GM12878 (cell line): ENCODE measurements around the gene CWC27. TPM values are rescaled to one million over a fixed set of nuclear protein-coding genes. Genes with fewer than 3 reads are reported as not detected.

Source experiments
- ATAC-seq: fragments of 200-7000 bp; cut with Tn5 transposase; 3 replicates; pipeline ENCODE4 v1.9.1; 2020; ENCODE audit warnings: mild to moderate bottlenecking, moderate library complexity
- BruUV-seq: library from RNA; stranded (reverse); fragments of 400-500 nt; replicated peaks from 2 replicates; lab custom pipeline; 2021; lab: Mats Ljungman, UMichigan
- CTCF ChIA-PET: fragments of 300-600 bp; sonication (Branson Sonifier 250); formaldehyde crosslinking; extraction: SDS; loops from one replicate; lab custom pipeline; 2021; ENCODE audit warnings: inconsistent platforms; lab: Yijun Ruan, JAX
- POLR2A ChIA-PET: fragments of 350-600 bp; formaldehyde crosslinking; extraction: SDS; loops from one replicate; lab custom pipeline; 2021; ENCODE audit warnings: inconsistent platforms; lab: Charles Lee
- RAD21 ChIA-PET: fragments of 300-600 bp; sonication (Branson Sonifier 250); formaldehyde crosslinking; loops from one replicate; lab custom pipeline; 2023; ENCODE audit warnings: antibody characterized with exemption; ENCODE audit not compliant: unreplicated experiment; lab: Charles Lee
- SMC1A ChIA-PET: fragments of 300-600 bp; sonication (Branson Sonifier 250); formaldehyde crosslinking; loops from one replicate; lab custom pipeline; 2023; ENCODE audit not compliant: unreplicated experiment, uncharacterized antibody; lab: Charles Lee
- DNase-seq: peaks from one replicate; pipeline ENCODE4 v3.0.0-alpha.2; 2011; ENCODE audit warnings: low read depth, low spot score
- FAIRE-seq: peaks from 3 replicates; lab custom pipeline; 2011; peaks lifted over from hg19 to GRCh38; lab: Jason Lieb, UNC
- H2AFZ ChIP-seq: 2 replicates; pipeline ENCODE4 v1.6.0; 2011; ENCODE audit warnings: low read depth, low read length, control low read depth; ENCODE audit not compliant: control insufficient read depth
- H3K27ac ChIP-seq: 2 replicates; pipeline ENCODE4 v1.5.1; 2011; ENCODE audit warnings: control low read depth; ENCODE audit not compliant: control insufficient read depth, insufficient read depth
- H3K27me3 ChIP-seq, 2 experiments: replicated peaks in 1 of 2; 2 replicates each; pipeline versions ENCODE4 v1.6.0 to v1.6.1; 2011; ENCODE audit warnings: low read length in 1 of 2; ENCODE audit not compliant: control insufficient read depth in 2 of 2, insufficient read depth in 2 of 2
- H3K36me3 ChIP-seq, 2 experiments: 2 replicates each; pipeline ENCODE4 v1.5.1; 2011; ENCODE audit warnings: low read length in 1 of 2; ENCODE audit not compliant: control insufficient read depth in 2 of 2, insufficient read depth in 2 of 2
- H3K4me1 ChIP-seq: 2 replicates; pipeline ENCODE4 v1.6.1; 2011; ENCODE audit warnings: mild to moderate bottlenecking, low read length, moderate library complexity, mixed read lengths; ENCODE audit not compliant: control insufficient read depth, insufficient read depth
- H3K4me2 ChIP-seq: 2 replicates; pipeline ENCODE4 v1.6.0; 2011; ENCODE audit warnings: control low read depth; ENCODE audit not compliant: control insufficient read depth, insufficient read depth
- H3K4me3 ChIP-seq: fragments of 200-600 bp; sonication (generic); 2 replicates; pipeline ENCODE4 v1.5.1; 2016
- H3K79me2 ChIP-seq: 2 replicates; pipeline ENCODE4 v1.6.0; 2011; ENCODE audit warnings: low read length; ENCODE audit not compliant: control insufficient read depth, insufficient read depth
- H3K9ac ChIP-seq: 2 replicates; pipeline ENCODE4 v1.8.0; 2011; ENCODE audit warnings: low read length, control low read depth, mixed read lengths; ENCODE audit not compliant: control insufficient read depth, insufficient read depth
- H3K9me3 ChIP-seq: replicated peaks from 3 replicates; pipeline ENCODE4 v1.5.1; 2011; ENCODE audit warnings: mild to moderate bottlenecking, low read length; ENCODE audit not compliant: control insufficient read depth, insufficient read depth
- H4K20me1 ChIP-seq: 2 replicates; pipeline ENCODE4 v1.6.0; 2011; ENCODE audit not compliant: control insufficient read depth, insufficient read depth
- CTCF ChIP-seq, 3 experiments: IDR thresholded peaks in 2 of 3; conservative IDR thresholded peaks in 1 of 3; 2 replicates each; pipeline ENCODE4 v1.5.1; 2011; ENCODE audit warnings: low read depth in 3 of 3, low read length in 3 of 3, mild to moderate bottlenecking in 3 of 3, control low read depth in 2 of 3, moderate library complexity in 2 of 3, inconsistent platforms in 1 of 3, mixed read lengths in 1 of 3; ENCODE audit not compliant: control insufficient read depth in 2 of 3, insufficient read depth in 1 of 3; ENCODE audit errors: extremely low read depth in 1 of 3
- ELK1 ChIP-seq: IDR thresholded peaks from 2 replicates; pipeline ENCODE4 v1.6.1; 2012; ENCODE audit warnings: low read depth, low read length, improper control_type of control experiment
- JUNB ChIP-seq: IDR thresholded peaks from 2 replicates; pipeline ENCODE4 v1.6.1; 2016; ENCODE audit warnings: antibody characterized with exemption, mild to moderate bottlenecking
- MLLT1 ChIP-seq: fragments of 450-650 bp; IDR thresholded peaks from 2 replicates; pipeline ENCODE4 v1.6.1; 2016; ENCODE audit warnings: mild to moderate bottlenecking
- MYB ChIP-seq: fragments of 150-350 bp; IDR thresholded peaks from 2 replicates; pipeline ENCODE4 v1.6.1; 2014; ENCODE audit warnings: mild to moderate bottlenecking, low read depth, low read length, borderline replicate concordance
- NFXL1 ChIP-seq: fragments of 450-650 bp; IDR thresholded peaks from 2 replicates; pipeline ENCODE4 v1.6.1; 2017; ENCODE audit warnings: antibody characterized with exemption, mild to moderate bottlenecking, borderline replicate concordance
- RCOR1 ChIP-seq: conservative IDR thresholded peaks from 2 replicates; pipeline ENCODE4 v1.6.1; 2012; ENCODE audit warnings: low read depth, low read length, improper control_type of control experiment
- ZZZ3 ChIP-seq: IDR thresholded peaks from 2 replicates; pipeline ENCODE4 v1.6.1; 2011; ENCODE audit warnings: low read depth; ENCODE audit not compliant: control insufficient read depth, insufficient read length
- WGBS: methylation state at CpG from one replicate; pipeline ENCODE4 v1.1.6; 2016; ENCODE audit warnings: low lambda C conversion rate; ENCODE audit not compliant: insufficient replicate concordance, insufficient coverage; ENCODE audit errors: missing lambda C conversion rate; 5-methylcytosine and 5-hydroxymethylcytosine counted together
- in situ Hi-C: fragments of 300-500 bp; cut with MboI; formaldehyde crosslinking; loops from 9 replicates; pipeline ENCODE4 v1.14.3; 2018; ENCODE audit warnings: mixed read lengths
- intact Hi-C: fragments of 100-400 bp; cut with micrococcal nuclease; formaldehyde crosslinking; loops from one replicate; pipeline ENCODE4 v1.14.2; 2022; ENCODE audit not compliant: unreplicated experiment
- polyA plus RNA-seq, 11 experiments: library from polyadenylated mRNA; depleted of rRNA in 4 of 11; unstranded in 6 of 11; stranded (reverse) in 5 of 11; fragments of >200 nt; fragmentation: Nextera tagmentation in 4 of 11; fragmentation: Illumina TruSeq in 1 of 11; extraction: Ambion mirVana in 4 of 11; extraction: Trizol in 1 of 11; gene quantifications; 1 replicate in 1 of 11; 2 replicates in 10 of 11; pipeline versions ENCODE4 v1.2.1 to v1.2.3, GENCODE V29; 2011 to 2016; ENCODE audit warnings: inconsistent platforms in 2 of 11, missing spikeins in 2 of 11, low read depth in 1 of 11
- total RNA-seq, 4 experiments: library from RNA; depleted of rRNA in 3 of 4; stranded (reverse); fragments of >200 nt in 3 of 4; fragmentation: Illumina TruSeq in 1 of 4; extraction: Trizol in 1 of 4; gene quantifications; 2 replicates each; pipeline versions ENCODE4 v1.2.1 to v1.2.3, GENCODE V29; 2013 to 2021

Gene CWC27
- total and polyA plus RNA-seq, 10 of the 15 experiments (the other 5 are each of a cell fraction or from before 2014, with no cell fraction given): 21.7 to 61.9 (median 47.0) TPM

- no peaks in the 10 kb centered on the region for H3K79me2 ChIP-seq
- intact Hi-C loops: no loop called here
- no peak overlapping the region for H3K27ac ChIP-seq
- TF ChIP-seq JUNB: no peak
- no peak for TF ChIP-seq RCOR1
- TF ChIP-seq MLLT1: no peak
- TF ChIP-seq, all 136 proteins: peak for 0
- ChIA-PET RAD21 (no interaction called here), SMC1A (no interaction called here), POLR2A (no interaction called here), CTCF (interaction anchor here (0.8 kb wide), 1 partner anchor 219 kb away, joined by 3 read pairs; no protein-coding TSS in a partner anchor)
- DNase-seq (no peak), FAIRE-seq (no peak), ATAC-seq (no peak)
- H3K4me3 ChIP-seq: no peak overlapping the region
- no peaks in the 10 kb centered on the region for H3K4me1 ChIP-seq
- H4K20me1 ChIP-seq: no peaks in the 10 kb centered on the region
- H3K36me3 ChIP-seq: no peaks in the 10 kb centered on the region
- no peak overlapping the region for H3K4me2 ChIP-seq
- H3K9me3 ChIP-seq: no peaks in the 10 kb centered on the region
- no peak overlapping the region for H3K9ac ChIP-seq
- BruUV-seq: no TSS peak
- in situ Hi-C loops: no loop called here
- no peak overlapping the region for H2AFZ ChIP-seq
- WGBS: 100% methylated on average over 1 of the region's 1 CpG
- no peaks in the 10 kb centered on the region for H3K27me3 ChIP-seq
Measured at GRCh38 chr5:64854855-64855254, 86.1 kb downstream of the CWC27 start.

GRCh38 chr5:64859881-64860280 lies 91.2 kb downstream of the CWC27 start:
- Histone ChIP-seq H3K4me3 (no peak overlapping the region), H3K79me2 (no peaks in the 10 kb centered on the region), H2AFZ (no peak overlapping the region), H3K9me3 (no peaks in the 10 kb centered on the region), H3K4me2 (no peak overlapping the region), H4K20me1 (no peaks in the 10 kb centered on the region), H3K4me1 (no peaks in the 10 kb centered on the region), H3K9ac (no peak overlapping the region), H3K27me3 (no peaks in the 10 kb centered on the region), H3K36me3 (no peaks in the 10 kb centered on the region), H3K27ac (no peak overlapping the region)
- TF ChIP-seq CTCF (IDR thresholded peaks at IDR 0.05 in 2 of 3, conservative IDR thresholded peaks at IDR 0.05 in 1 of 3; ENCODE audit: control insufficient read depth in 2 of 3, extremely low read depth in 1 of 3, insufficient read depth in 1 of 3, low read depth in 3 of 3, low read length in 3 of 3) (no peak), MYB (no peak), ELK1 (no peak), ZZZ3 (no peak), NFXL1 (no peak)
- ATAC-seq (no peak), FAIRE-seq (no peak), DNase-seq (no peak)
- intact Hi-C loops (no loop called here), in situ Hi-C loops (no loop called here)
- SMC1A ChIA-PET: interaction anchor here (1.3 kb wide), 2 partner anchors 49 to 55 kb away, joined by 3 read pairs; no protein-coding TSS in a partner anchor
- CTCF ChIA-PET: no interaction called here
- RAD21 ChIA-PET: no interaction called here
- BruUV-seq: no TSS peak
- POLR2A ChIA-PET: no interaction called here
